Endothelial cell of umbilical vein (primary cell): ENCODE results near the gene KLF13. TPM values are rescaled to one million over a fixed set of nuclear protein-coding genes. Genes with fewer than 3 reads are reported as not detected.

Source experiments
- BruUV-seq: library from RNA; stranded (reverse); fragments of 400-500 nt; replicated peaks from 2 replicates; lab custom pipeline; 2021; lab: Mats Ljungman, UMichigan
- CTCF ChIA-PET: fragments of 300-600, 350-600 bp; sonication (Branson Sonifier 250); formaldehyde crosslinking; loops from one replicate; lab custom pipeline; 2021; ENCODE audit warnings: antibody characterized with exemption, inconsistent platforms; lab: Charles Lee
- POLR2A ChIA-PET: fragments of 300-600, 350-600 bp; sonication (Branson Sonifier 250); formaldehyde crosslinking; loops from one replicate; lab custom pipeline; 2021; ENCODE audit warnings: antibody characterized with exemption, inconsistent platforms; lab: Charles Lee
- DNase-seq: peaks from one replicate; pipeline ENCODE4 v3.0.0-alpha.2; 2011; ENCODE audit warnings: low read depth, low spot score
- FAIRE-seq: peaks from 2 replicates; lab custom pipeline; 2011; peaks lifted over from hg19 to GRCh38; lab: Jason Lieb, UNC
- H2AFZ ChIP-seq: 2 replicates; pipeline ENCODE4 v1.6.0; 2012; ENCODE audit warnings: low read depth, low read length, control low read depth, inconsistent platforms
- H3K27ac ChIP-seq: 2 replicates; pipeline ENCODE4 v1.5.1; 2011; ENCODE audit warnings: low read depth, mild to moderate bottlenecking, control low read depth, low read length, moderate library complexity; ENCODE audit not compliant: insufficient read depth
- H3K27me3 ChIP-seq, 2 experiments: 2 replicates each; pipeline versions ENCODE4 v1.6.0 to v1.6.1; 2011; ENCODE audit warnings: low read length in 2 of 2, mixed read lengths in 1 of 2; ENCODE audit not compliant: control insufficient read depth in 2 of 2, insufficient read depth in 2 of 2
- H3K36me3 ChIP-seq, 2 experiments: 2 replicates in 1 of 2; 3 replicates in 1 of 2; pipeline ENCODE4 v1.5.1; 2011; ENCODE audit warnings: low read length in 2 of 2, mild to moderate bottlenecking in 1 of 2, moderate library complexity in 1 of 2; ENCODE audit not compliant: control insufficient read depth in 2 of 2, insufficient read depth in 2 of 2; ENCODE audit errors: extremely low read depth in 1 of 2
- H3K4me1 ChIP-seq: 3 replicates; pipeline ENCODE4 v1.5.1; 2011; ENCODE audit warnings: mild to moderate bottlenecking, low read length; ENCODE audit not compliant: control insufficient read depth, insufficient read depth; ENCODE audit errors: extremely low read depth
- H3K4me2 ChIP-seq: 2 replicates; pipeline ENCODE4 v1.6.1; 2011; ENCODE audit warnings: low read length, control low read depth, mixed read lengths; ENCODE audit not compliant: insufficient read depth
- H3K4me3 ChIP-seq, 3 experiments: fragments of 200-600 bp in 1 of 3; sonication (generic), shearing (Covaris generic) in 1 of 3; replicated peaks in 1 of 3; 2 replicates each; pipeline ENCODE4 v1.5.1; 2011 to 2016; ENCODE audit warnings: control low read depth in 3 of 3, low read length in 3 of 3, mild to moderate bottlenecking in 2 of 3, inconsistent platforms in 1 of 3, low read depth in 1 of 3, moderate library complexity in 1 of 3; ENCODE audit not compliant: insufficient read depth in 1 of 3
- H3K79me2 ChIP-seq: 2 replicates; pipeline ENCODE4 v1.6.0; 2012; ENCODE audit warnings: low read length, inconsistent platforms; ENCODE audit not compliant: control insufficient read depth, insufficient read depth
- H3K9ac ChIP-seq: replicated peaks from 2 replicates; pipeline ENCODE3; 2011; ENCODE audit warnings: low read length, control low read depth; ENCODE audit not compliant: insufficient read depth; ENCODE audit errors: extremely low read depth
- H3K9me1 ChIP-seq: replicated peaks from 3 replicates; pipeline ENCODE4 v1.6.0; 2011; ENCODE audit warnings: mild to moderate bottlenecking, low read length; ENCODE audit not compliant: control insufficient read depth, insufficient read depth; ENCODE audit errors: extremely low read depth
- H3K9me3 ChIP-seq: replicated peaks from 2 replicates; pipeline ENCODE4 v1.5.1; 2012; ENCODE audit warnings: low read length, inconsistent platforms; ENCODE audit not compliant: control insufficient read depth, insufficient read depth
- H4K20me1 ChIP-seq: replicated peaks from 2 replicates; pipeline ENCODE3; 2011; ENCODE audit warnings: mild to moderate bottlenecking, low read length; ENCODE audit not compliant: control insufficient read depth, insufficient read depth; ENCODE audit errors: extremely low read depth
- EZH2 ChIP-seq: IDR thresholded peaks from 2 replicates; pipeline ENCODE4 v1.6.1; 2012; ENCODE audit warnings: borderline replicate concordance, low read depth, mild to moderate bottlenecking, moderate library complexity, low read length, inconsistent platforms; ENCODE audit not compliant: severe bottlenecking
- FOS ChIP-seq: IDR thresholded peaks from 2 replicates; pipeline ENCODE4 v1.6.1; 2011; ENCODE audit warnings: mild to moderate bottlenecking, low read length, moderate library complexity, borderline replicate concordance; ENCODE audit not compliant: insufficient read depth
- GATA2 ChIP-seq: IDR thresholded peaks from 2 replicates; pipeline ENCODE4 v1.7.0; 2011; ENCODE audit warnings: low read depth, mild to moderate bottlenecking, moderate library complexity, mixed read lengths, low read length; ENCODE audit not compliant: insufficient read length, insufficient read depth
- JUN ChIP-seq: IDR thresholded peaks from 2 replicates; pipeline ENCODE4 v1.6.1; 2011; ENCODE audit warnings: borderline replicate concordance, low read depth; ENCODE audit not compliant: insufficient read length, insufficient read depth
- dilution Hi-C: fragments of 300-500 bp; cut with MboI; formaldehyde crosslinking; loops from one replicate; pipeline ENCODE4 v1.15.0; 2019; ENCODE audit warnings: low sequenced_read_pairs; ENCODE audit not compliant: extremely low pct_ligation_motif_present
- intact Hi-C: fragments of 100-400 bp; cut with micrococcal nuclease; formaldehyde crosslinking; loops from one replicate; pipeline ENCODE4 v1.10.0; 2022
- polyA plus RNA-seq, 4 experiments: library from polyadenylated mRNA; depleted of rRNA in 3 of 4; stranded (reverse) in 3 of 4; unstranded in 1 of 4; fragments of >200 nt; gene quantifications; 2 replicates each; pipeline versions ENCODE4 v1.2.1 to v1.2.3, GENCODE V29; 2011 to 2012; ENCODE audit warnings: missing spikeins in 1 of 4
- total RNA-seq: library from RNA; stranded (reverse); gene quantifications from 2 replicates; pipeline ENCODE4 v1.2.3, GENCODE V29; 2021
- TF ChIP-seq, protein P1 (sequence below): IDR thresholded peaks from 2 replicates; pipeline ENCODE4 v1.6.1; 2011; ENCODE audit not compliant: insufficient read depth, insufficient read length

The KLF13 gene
- total and polyA plus RNA-seq, 2 donors (not counting 3 experiments of a cell fraction or from before 2014, with no cell fraction given): 10.1 to 31.9 TPM

GRCh38 chr15:31296646-31297574 is 29.7 kb upstream of the KLF13 start:
- dilution Hi-C loops (no loop called here), intact Hi-C loops (no loop called here)
- H3K36me3 ChIP-seq: no peaks in the 10 kb centered on the region
- H3K9me3 ChIP-seq: no peaks in the 10 kb centered on the region
- TF ChIP-seq GATA2 (no peak), JUN (no peak), EZH2 (no peak), FOS (no peak)
- TF ChIP-seq, protein P1, sequence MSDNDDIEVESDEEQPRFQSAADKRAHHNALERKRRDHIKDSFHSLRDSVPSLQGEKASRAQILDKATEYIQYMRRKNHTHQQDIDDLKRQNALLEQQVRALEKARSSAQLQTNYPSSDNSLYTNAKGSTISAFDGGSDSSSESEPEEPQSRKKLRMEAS: no peak
- DNase-seq: peak; percentile 61
- no TSS peak for BruUV-seq
- no peak overlapping the region for H3K27ac ChIP-seq
- ChIA-PET POLR2A (no interaction called here), CTCF (no interaction called here)
- no peak overlapping the region for H3K4me2 ChIP-seq
- H2AFZ ChIP-seq: no peak overlapping the region
- no peak overlapping the region for H3K9ac ChIP-seq
- H3K4me3 ChIP-seq: no peak overlapping the region
- no peaks in the 10 kb centered on the region for H3K4me1 ChIP-seq
- no peaks in the 10 kb centered on the region for H4K20me1 ChIP-seq
- peaks cover 14 to 21% of the 10 kb centered on the region in 2 experiments for H3K27me3 ChIP-seq
- FAIRE-seq: no peak
- no peaks in the 10 kb centered on the region for H3K79me2 ChIP-seq
- H3K9me1 ChIP-seq: no peaks in the 10 kb centered on the region
